Measurements from ENCODE around the gene NPPB.

GRCh38 chr1:11878891-11879190 lies 20.1 kb upstream of the NPPB start:
- no peak for TF ChIP-seq EP300 (IDR thresholded peaks at IDR 0.05; ENCODE audit: borderline replicate concordance)
- no peak for TF ChIP-seq YY1 (IDR thresholded peaks at IDR 0.05; ENCODE audit: low read depth)
- TF ChIP-seq, protein P1, sequence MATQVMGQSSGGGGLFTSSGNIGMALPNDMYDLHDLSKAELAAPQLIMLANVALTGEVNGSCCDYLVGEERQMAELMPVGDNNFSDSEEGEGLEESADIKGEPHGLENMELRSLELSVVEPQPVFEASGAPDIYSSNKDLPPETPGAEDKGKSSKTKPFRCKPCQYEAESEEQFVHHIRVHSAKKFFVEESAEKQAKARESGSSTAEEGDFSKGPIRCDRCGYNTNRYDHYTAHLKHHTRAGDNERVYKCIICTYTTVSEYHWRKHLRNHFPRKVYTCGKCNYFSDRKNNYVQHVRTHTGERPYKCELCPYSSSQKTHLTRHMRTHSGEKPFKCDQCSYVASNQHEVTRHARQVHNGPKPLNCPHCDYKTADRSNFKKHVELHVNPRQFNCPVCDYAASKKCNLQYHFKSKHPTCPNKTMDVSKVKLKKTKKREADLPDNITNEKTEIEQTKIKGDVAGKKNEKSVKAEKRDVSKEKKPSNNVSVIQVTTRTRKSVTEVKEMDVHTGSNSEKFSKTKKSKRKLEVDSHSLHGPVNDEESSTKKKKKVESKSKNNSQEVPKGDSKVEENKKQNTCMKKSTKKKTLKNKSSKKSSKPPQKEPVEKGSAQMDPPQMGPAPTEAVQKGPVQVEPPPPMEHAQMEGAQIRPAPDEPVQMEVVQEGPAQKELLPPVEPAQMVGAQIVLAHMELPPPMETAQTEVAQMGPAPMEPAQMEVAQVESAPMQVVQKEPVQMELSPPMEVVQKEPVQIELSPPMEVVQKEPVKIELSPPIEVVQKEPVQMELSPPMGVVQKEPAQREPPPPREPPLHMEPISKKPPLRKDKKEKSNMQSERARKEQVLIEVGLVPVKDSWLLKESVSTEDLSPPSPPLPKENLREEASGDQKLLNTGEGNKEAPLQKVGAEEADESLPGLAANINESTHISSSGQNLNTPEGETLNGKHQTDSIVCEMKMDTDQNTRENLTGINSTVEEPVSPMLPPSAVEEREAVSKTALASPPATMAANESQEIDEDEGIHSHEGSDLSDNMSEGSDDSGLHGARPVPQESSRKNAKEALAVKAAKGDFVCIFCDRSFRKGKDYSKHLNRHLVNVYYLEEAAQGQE (IDR thresholded peaks at IDR 0.05; ENCODE audit: low read depth), result no peak
